GM18868 (cell line): ENCODE results near the gene SLC4A5.
"Not testable (repeated sequence)": the region's sequence is repeated elsewhere in the genome, so short reads cannot be mapped to it uniquely, and the experiment has no call there.

Experiments used
- ATAC-seq: cut with Tn5 transposase; IDR thresholded peaks from one replicate; pipeline ENCODE4 v1.9.1; 2021; ENCODE audit warnings: mild to moderate bottlenecking, moderate library complexity; ENCODE audit not compliant: unreplicated experiment

Gene SLC4A5

GRCh38 chr2:74206180-74206688 lies 137.0 kb downstream of the SLC4A5 start:
- peak; percentile 53 for ATAC-seq

GRCh38 chr2:74205596-74205995 lies 137.6 kb downstream of the SLC4A5 start:
- no peak for ATAC-seq

GRCh38 chr2:74205113-74205512 lies 138.1 kb downstream of the SLC4A5 start:
- ATAC-seq = no peak

- no peak for ATAC-seq
Measured at GRCh38 chr2:74204436-74204835, 138.8 kb downstream of the SLC4A5 start.

GRCh38 chr2:74201596-74201995 lies 141.6 kb downstream of the SLC4A5 start:
- ATAC-seq = no peak

GRCh38 chr2:74201196-74201595 lies 142.0 kb downstream of the SLC4A5 start:
- no peak for ATAC-seq

- no peak for ATAC-seq
Measured at GRCh38 chr2:74199871-74200305, 143.3 kb downstream of the SLC4A5 start.

- ATAC-seq = no peak
Measured at GRCh38 chr2:74199275-74199701, 143.9 kb downstream of the SLC4A5 start.

GRCh38 chr2:74198461-74199274 lies 144.5 kb downstream of the SLC4A5 start, which contains the start of gene MTHFD2:
TSS of gene MTHFD2 (plus strand) at chr2:74198615. CDS start at chr2:74198642, 27 bp downstream.
- ATAC-seq = peak; percentile 88

- ATAC-seq = no peak
Measured at GRCh38 chr2:74198023-74198460, 145.2 kb downstream of the SLC4A5 start.

- no peak for ATAC-seq
Measured at GRCh38 chr2:74197049-74197448, 146.2 kb downstream of the SLC4A5 start.

- ATAC-seq = no peak
Measured at GRCh38 chr2:74194799-74195198, 148.4 kb downstream of the SLC4A5 start.

GRCh38 chr2:74191596-74192380 lies 151.4 kb downstream of the SLC4A5 start:
- ATAC-seq = no peak

GRCh38 chr2:74188696-74189095 lies 154.5 kb downstream of the SLC4A5 start:
- ATAC-seq = no peak

GRCh38 chr2:74188018-74188601 lies 155.1 kb downstream of the SLC4A5 start:
- no peak for ATAC-seq

GRCh38 chr2:74186706-74187105 lies 156.5 kb downstream of the SLC4A5 start:
- not testable (repeated sequence) for ATAC-seq

GRCh38 chr2:74186038-74186437 lies 157.2 kb downstream of the SLC4A5 start:
- peak; percentile 71 for ATAC-seq

- no peak for ATAC-seq
Measured at GRCh38 chr2:74183878-74184277, 159.3 kb downstream of the SLC4A5 start.

GRCh38 chr2:74181739-74182138 lies 161.5 kb downstream of the SLC4A5 start:
- ATAC-seq = peak; percentile 35

- ATAC-seq = peak; percentile 7
Measured at GRCh38 chr2:74179063-74179865, 164.0 kb downstream of the SLC4A5 start.
